Measurements from ENCODE around the gene SYNDIG1.

- no peak for TF ChIP-seq EP300 (IDR thresholded peaks at IDR 0.05)
- TF ChIP-seq POLR2A (IDR thresholded peaks at IDR 0.05): no peak
- TF ChIP-seq CTCF (IDR thresholded peaks at IDR 0.05): no peak
Measured at GRCh38 chr20:24488064-24488799, 18.8 kb downstream of the SYNDIG1 start.
